D341Med (cell line): Measurements from ENCODE around the gene FRYL.

ENCODE experiments used
- DNase-seq: peaks from one replicate; pipeline ENCODE4 v3.0.0; 2012; ENCODE audit warnings: low spot score

The FRYL gene

DNA sequence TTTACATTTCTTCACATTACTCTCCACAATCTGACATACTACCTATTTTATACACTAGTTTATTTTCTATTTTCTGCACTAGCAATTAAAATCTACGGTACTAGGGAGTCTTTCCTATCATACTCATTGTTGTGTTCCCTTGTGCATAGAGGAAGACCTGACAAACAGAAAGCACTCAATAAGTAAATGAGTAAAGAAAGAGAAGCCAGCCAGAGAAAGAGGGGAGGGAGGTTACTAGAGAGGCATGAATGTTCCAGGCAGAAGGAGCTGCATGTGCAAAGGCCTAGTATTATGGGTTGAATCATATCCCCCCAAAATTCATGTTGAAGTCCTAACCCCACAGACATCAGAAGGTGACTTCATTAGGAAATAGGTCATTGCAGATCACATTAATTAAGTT is 176.0 kb downstream of the FRYL start:
- no peak for DNase-seq

DNA sequence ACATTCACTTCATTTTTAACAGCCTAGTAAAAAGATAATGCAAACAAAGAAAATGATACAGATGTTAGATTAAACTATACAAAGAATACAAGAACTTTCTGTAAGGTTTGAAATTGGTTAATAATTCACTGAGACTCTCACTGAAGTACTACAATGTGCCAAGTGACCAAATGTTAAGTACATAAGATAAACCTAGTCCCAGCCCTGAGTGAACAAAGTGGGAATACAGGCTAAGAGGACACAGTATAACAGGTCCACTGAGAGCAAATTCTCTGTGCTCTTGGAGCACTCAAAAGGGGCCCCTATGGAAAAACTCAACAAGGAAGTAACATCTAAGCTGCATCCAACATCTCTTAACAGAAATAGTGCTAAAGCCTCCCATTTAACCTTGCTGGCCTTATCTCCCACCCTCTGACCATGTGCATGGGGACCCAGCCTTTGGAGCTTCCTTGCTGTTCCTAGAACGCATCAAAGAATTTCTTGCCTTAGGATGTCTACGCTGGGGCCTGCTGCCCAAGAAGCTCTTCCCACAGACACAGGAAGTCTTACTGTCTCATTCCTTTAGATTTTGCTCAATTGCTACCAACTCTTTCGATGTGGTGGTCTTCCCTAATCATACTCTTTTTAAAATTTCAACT is 176.6 kb downstream of the FRYL start:
- DNase-seq, result no peak

DNA sequence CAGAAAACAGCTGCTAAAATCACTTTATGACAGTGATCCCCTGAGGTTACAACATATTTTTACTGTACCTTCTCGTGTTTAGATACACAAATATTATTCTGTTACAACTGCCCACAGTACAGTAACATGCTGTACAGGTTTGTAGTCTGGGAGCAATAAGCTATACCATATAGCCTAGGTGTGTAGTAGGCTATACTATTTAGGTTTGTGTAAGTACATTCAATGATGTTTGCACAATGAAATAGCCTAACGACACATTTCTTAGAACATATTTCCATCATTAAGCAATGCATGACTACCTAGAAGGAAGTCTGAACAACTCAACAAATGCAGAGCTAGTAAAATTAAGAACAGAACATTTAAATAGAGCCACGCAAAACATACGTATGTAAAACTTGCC is 177.3 kb downstream of the FRYL start:
- DNase-seq, result no peak

DNA sequence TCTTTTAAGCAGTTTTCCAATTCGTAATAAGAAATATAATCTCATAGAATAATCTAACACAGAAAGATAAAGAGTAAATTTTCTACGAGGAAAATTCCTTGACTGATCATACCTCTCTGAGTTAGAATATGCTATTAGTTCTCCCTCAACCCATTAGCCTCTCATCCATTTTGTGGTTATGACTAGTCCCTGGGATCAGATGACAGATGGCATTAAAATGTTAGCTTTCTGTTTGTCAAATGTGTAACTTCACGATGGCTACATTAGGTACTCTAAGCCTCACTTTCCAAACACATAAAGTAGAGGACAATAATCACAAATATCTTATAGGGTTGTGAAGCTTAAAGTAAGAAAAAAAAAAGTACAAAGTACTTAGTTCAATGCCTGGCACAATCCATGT is 177.9 kb downstream of the FRYL start:
- no peak for DNase-seq

DNA sequence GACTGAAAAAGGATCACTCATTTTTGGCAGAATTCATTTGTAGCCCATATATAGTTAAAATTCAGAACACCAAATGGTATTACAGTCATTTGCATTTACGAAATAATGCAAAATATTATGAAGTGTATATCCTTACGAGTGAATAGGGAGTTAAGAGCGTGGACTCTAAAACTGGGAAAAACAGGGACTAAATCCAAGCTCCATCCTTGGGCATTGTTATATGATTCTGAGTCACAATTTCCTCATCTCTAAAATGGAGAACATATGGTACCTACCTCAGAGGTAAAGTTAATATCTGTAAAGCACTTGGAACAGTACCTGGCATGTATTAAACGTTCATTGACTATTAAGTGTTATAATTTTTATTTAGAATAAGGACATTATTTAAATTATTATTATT is 183.7 kb downstream of the FRYL start:
- no peak for DNase-seq

DNA sequence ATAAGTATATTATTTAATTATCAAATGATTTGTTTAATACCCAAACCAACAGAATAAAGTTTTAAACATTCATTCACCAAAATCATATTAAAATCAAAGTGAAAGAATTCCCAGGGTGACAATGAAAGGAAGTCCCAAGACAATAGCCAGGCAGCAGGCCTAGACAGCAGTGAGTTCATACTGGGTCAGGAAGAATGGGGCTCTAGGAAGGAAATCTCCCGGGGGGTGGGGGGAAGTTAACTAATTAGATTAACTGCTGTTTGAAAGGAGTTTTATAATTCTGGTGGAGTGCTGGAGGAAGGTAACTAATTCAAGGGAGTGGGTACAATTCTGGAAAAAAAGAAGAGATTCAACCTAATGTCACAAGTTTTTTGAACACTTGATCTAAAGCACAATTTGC is 185.9 kb downstream of the FRYL start:
- peak; percentile 66 for DNase-seq

DNA sequence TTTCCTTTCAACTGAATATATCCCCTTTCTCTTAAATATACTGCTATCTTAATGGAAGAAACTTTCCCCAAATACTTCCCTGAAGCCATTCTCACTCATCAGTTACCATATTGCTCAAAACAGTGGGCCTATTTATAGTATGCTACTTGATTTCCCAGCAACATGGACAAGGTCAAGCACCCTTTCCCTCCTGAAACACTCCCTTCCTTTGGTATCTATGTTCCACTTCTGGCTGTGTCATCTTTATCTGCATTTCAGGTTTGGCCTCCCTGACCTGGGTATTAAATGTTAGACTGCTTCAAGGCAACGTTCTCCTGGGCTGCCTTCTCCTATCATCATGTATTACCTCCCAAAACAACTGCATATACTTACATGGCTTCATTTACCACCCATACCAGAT is 188.7 kb downstream of the FRYL start:
- no peak for DNase-seq

DNA sequence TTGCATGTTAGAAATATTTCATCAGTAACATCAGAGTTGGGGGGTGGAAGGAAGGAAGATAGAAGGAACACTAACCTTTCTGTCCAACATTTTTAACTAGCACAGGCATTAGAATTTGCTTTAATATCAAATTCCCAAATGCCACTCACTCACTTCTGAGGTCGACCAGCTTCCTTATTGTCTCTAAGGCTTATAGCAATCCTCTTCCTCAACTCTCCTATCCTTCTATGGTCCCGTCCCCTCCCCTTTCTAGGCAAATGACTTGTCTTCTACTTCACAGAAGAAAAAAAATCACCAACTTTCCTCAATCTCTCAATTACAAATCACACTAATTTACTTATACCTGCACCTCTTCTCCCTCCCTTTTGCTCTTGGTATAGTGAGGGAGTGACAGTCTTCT is 189.2 kb downstream of the FRYL start:
- DNase-seq, result no peak

DNA sequence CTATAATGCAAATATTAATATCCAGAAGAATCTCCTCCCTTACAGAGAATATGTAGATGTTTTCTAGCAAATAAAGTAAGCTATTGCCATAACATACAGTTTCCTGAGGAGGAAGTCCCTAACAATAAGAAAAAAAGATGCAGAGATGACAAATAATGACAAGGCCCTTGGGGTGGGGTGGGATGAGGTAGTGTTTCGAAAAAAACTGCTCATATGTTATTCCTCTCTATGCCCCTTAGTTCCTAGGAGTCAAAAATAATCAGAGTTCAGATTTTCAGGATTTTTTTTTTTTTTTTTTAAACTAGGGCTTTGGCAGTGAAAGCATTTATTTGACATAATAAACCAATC is 191.0 kb downstream of the FRYL start:
- no peak for DNase-seq

DNA sequence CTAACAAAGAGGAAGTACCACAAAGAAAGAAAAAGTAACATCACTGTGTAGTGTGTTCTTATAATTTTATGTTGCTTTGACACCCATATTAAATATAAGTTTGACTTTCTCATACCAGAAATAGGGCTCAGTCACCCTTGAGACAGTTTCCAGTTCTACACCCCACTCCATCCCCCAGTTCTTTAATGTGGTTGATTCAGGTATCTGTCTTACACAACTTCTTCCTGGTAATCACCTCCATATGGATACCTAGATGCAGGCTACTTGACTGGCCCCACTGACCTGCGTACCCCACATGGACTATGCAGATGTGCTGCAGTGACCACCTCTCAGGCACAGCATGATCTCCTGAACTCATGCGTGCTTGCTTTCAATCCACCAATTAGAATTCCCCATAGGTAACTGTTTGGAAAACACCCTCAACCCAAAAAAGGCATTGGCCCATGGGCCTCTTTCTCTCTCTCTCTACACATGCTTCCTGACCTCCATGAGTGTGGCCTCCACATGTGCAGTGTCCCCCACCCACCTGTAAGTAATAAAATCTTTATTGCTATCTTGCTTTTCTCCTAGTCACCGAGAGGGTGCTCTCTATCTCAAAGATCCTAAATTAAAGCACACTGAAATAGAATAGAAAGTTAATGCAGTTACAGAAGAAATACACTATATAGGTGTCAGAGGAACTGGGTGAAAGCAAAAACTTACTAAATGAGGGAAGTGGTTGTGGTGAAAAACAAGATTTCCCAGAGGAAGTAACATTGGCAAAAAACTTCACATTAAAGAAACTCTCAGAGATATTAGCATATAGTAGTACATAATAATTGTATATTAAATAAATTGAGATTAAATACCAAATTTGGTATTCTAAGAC is 191.6 kb downstream of the FRYL start:
- no peak for DNase-seq

DNA sequence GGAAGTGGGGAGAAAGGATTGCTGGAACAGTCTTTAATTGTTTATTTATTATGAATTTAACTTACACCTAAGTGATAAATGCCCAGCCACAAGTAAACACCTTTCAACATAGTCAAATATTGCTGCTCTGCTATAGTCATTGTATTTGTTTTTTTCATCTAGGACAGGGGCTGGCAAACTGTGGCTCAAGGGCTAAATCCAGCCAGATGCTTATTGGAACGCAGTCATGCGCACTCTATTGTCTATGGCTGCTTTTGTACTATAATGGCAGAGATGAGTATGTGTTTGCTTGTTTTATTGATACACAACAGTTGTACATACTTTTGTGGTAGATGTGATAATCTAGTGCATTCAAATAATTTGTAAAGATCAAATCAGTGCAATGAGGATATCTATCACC is 194.7 kb downstream of the FRYL start:
- DNase-seq, result no peak

DNA sequence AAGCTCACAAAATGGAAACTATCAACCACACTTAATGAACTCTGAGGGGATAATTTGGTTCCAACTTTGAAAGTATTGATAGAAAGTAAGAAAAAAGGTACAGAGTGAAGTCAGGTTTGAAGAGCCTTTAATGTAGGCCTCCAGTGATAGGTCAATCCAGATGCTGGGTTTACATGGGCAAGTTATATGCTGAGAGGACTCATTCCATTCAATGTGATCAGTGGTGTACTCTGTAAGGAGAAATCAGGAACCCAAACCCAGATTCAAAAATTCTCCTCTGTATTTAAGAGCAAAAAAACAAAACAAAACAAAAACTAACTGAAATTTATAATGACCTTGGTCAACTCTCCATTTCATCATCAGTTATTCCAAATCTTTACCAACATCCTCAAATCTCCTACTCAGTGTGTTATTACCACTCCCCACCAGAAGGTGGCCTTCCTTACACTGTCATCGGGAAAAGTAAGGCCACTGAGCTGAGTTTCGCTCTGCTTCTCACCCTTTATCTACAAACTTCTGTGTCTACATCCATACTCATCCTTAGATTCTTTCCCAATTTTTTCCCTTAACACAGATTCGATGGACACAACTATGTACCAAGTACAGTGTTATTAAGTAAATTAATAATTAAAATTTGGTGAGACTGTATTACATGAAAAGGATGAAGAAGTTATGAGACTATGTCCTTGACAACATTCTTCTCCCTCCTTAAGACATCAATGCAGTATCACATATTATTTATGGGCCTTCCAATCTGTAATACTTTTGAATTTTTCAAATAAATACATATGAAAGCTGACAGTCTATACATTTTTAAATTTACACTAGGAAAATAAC is 201.7 kb downstream of the FRYL start:
- DNase-seq, result peak; percentile 66

DNA sequence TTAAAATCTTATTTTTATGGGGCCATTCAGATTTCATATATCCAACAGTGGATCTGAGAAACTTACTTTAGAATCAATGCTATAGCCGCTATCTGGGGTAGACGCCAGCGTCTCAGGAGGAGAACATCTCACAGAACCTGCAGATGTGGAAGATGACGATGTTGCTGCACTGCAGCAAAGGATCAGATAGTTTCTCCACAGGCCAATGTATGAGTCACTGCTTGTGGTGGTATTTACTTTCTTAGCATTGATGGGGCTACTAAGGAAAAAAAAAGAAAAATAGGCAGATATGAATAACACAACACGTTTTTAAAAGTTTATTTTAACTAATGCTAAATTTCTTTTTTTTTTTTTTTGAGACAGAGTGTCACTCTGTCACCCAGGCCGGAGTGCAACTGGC is 204.1 kb downstream of the FRYL start:
- DNase-seq, result no peak

DNA sequence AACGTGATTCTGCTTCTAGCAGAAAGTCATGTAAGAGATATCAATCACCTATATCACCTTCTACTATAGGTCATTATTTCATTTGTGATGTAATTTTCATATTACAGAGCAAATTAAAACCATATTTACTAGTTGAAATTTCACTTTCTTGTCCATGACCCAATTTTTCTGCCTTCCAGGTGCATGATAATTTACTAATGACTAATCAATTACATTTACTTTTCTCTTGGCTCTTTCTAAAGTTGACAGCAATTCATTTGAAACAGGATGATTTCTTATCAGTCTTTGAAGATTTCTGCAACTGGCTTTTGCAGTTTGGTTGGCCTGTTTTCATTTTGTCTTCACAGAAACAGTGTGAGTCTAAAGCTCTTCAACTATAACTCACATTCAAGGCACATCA is 208.6 kb downstream of the FRYL start:
- DNase-seq, result no peak

DNA sequence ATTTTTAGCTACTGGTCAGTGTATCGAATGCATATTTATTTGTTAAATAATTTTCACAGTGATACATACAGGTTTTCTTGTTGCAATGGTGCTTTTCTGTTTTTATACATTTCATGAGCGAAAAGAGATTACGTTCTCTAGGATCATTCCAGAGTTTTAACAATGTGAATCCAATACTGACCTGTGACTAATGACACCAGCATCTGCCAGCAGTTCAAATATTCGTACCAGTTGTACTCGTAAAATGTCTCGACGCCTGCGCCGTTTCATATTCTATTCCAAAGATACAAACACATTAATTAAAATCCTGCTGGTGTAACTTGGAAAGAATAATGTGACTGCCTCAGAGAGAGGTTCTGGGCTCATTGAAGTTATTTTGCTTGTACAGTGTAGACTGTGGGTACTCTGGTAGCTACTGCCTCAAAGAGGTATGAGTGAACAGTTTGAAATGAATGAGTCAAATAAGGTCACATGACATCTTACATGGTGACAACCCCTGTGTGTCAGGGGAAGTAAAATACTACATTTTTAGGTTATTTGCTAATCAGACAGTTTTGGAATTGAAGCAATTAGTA is 209.3 kb downstream of the FRYL start:
- no peak for DNase-seq

DNA sequence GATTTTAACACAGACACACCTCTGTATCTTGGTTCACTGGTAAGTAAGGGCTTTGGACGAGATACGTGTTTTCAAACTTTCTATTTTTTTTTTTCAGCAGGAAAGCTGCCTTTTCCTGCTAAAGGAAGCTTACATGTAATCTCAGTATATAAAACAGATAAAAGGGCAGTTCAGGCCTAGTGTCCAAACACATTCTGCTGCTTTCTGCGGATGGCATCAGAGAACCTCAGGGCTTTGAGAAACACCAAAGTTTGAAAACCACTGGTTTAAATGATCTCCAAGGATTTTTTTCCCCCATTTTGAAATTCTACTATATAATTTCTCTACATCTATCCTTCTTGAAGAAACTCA is 214.1 kb downstream of the FRYL start:
- no peak for DNase-seq

DNA sequence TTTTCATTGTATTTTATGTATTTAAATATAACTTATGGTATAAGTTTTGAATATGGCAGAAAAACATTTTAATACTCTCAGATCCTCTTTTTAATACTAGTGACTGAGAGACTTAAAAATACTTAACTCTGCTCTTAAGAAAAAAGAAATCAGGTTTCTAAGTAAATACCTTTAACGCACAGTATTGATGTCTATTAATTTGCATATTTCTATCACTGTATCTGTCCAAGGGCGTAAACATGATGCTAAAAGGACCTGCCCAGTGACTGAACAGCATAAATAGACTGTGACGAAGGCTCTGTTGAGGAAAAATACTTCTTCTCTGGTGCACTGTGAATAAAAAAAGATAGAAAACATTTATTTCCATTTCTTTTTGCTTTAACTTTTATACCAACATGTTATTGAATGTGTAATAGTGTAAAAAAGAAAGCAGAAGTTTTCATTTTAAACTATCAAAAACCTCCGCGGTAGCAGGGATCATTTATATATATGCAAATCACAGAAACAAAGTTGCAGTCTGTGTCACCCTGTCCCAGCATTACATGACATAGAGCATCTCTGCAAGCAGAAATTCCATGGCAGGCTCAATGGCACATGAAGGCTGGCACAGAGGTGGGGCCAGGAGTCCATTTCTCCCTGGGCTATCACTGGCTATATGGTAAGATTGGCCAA is 214.6 kb downstream of the FRYL start:
- no peak for DNase-seq

DNA sequence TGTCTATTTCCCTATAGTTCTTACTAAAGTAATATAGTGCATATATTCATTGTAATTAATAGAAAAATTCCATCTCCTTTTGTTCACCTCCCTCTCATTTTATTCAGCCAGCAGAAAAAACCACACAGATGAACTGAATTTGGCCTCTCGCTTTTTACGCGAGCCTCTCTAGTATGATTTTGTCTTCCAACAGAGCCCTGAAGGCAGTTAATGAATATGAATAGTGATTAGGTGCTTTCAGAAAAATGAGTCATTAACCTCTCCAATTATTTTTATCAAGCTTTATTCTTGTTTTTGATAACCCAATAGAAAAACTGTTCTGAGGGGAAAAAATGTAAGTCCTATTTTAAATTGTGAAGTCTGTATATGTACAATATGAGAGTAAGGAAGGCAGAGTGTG is 215.9 kb downstream of the FRYL start:
- no peak for DNase-seq

DNA sequence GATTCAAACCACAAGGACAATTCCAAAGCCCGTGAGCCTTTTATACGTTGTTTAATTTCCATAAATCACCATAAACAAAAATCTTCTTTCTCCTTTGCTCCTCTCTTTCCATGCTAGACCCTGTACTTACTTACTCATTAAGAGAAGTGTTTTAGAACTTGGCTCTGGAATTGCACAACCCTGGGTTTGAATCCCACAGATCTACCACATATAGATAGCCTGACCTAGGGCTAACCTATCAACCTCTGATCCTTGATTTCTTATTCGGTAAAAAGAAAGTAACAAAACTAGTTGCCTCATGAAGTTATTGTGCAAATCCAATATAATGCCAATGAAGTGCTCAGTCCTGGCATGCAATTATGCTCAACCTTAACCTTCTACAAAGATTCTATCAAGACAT is 221.3 kb downstream of the FRYL start:
- no peak for DNase-seq

DNA sequence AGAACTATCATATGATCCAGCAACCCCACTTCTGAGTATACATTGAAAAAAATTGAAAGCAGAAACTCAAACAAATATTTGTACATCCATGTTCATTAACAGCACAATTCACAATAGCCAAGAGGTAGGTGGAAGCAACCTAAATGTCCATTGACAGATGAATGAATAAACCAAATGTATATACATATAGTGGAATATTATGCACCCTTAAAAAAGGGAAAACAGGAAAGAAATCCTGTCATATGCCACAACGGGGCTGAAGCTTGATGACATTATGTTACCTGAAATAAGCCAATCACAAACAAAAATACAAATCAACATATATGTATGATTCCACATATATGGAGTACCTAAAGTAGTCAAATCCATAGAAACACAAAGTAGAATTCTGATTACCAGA is 222.1 kb downstream of the FRYL start:
- no peak for DNase-seq

DNA sequence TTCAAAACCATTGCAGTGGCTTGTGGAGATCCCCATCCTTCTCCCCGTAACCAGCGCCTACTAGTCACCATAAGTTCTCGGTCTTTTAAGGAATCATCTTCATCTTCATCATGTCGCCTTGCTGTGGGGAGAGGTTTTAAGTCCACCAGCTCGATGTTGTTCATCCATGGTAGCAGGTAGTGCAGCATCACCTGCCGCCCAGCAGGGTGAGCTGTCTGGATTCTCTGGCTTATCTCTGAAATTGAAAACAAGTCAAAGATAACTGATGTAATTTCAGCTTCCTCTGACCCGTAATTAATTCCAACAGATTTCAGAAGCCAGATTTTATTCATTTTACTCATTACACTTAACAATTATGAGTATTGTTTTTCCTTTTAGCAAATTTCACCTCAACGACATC is 222.6 kb downstream of the FRYL start:
- peak; percentile 60 for DNase-seq

DNA sequence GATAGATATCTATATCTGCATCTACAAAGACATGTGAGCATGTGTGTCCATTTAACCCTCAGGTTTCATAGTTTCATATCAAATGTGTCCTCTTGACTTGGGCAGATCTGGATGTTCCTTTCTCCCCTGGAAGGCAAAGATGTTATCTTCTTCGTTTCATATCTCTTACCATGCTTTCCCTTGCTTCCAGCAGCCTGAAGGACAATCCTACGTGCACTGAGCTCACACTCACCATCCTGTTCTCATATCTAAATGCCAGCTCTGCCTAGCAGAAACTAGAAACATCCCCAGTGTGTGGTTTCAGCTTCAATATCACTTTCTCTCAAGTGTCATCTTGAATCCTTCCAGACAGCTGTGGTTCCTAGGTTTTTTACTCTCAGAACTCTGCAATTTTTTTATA is 223.8 kb downstream of the FRYL start:
- DNase-seq, result no peak
